Limb (tissue), 2 donors: ENCODE measurements around the gene SMIM28.
A peak's percentile ranks its signal among the peaks of the same experiment; 100 is the strongest.
"Not testable (repeated sequence)": the region's sequence is repeated elsewhere in the genome, so short reads cannot be mapped to it uniquely, and the experiment has no call there.

ENCODE experiments used
- DNase-seq, 2 donors: peaks; one replicate each; pipeline ENCODE4 v3.0.0-alpha.2; 2016; ENCODE audit errors: extremely low spot score in 2 of 2

SMIM28 gene

GRCh38 chr6:138405816-138406413 is 28.2 kb downstream of the SMIM28 start:
- DNase-seq = no peak

GRCh38 chr6:138406443-138406842 is 28.7 kb downstream of the SMIM28 start:
- no peak for DNase-seq

GRCh38 chr6:138410048-138410735 is 32.5 kb downstream of the SMIM28 start:
- no peak for DNase-seq

GRCh38 chr6:138410972-138411880 is 33.5 kb downstream of the SMIM28 start:
- no peak for DNase-seq

GRCh38 chr6:138415125-138415524 is 37.4 kb downstream of the SMIM28 start:
- no peak for DNase-seq

- DNase-seq = no peak
Observed at GRCh38 chr6:138416206-138416605, 38.5 kb downstream of the SMIM28 start.

- DNase-seq = no peak
Observed at GRCh38 chr6:138417493-138418117, 39.9 kb downstream of the SMIM28 start.

GRCh38 chr6:138418118-138418742 is 40.5 kb downstream of the SMIM28 start:
- DNase-seq = no peak

GRCh38 chr6:138419766-138420165 is 42.1 kb downstream of the SMIM28 start:
- no peak for DNase-seq

GRCh38 chr6:138420356-138420755 is 42.7 kb downstream of the SMIM28 start:
- DNase-seq = no peak

- no peak for DNase-seq
Observed at GRCh38 chr6:138421089-138421488, 43.4 kb downstream of the SMIM28 start.

GRCh38 chr6:138421608-138422007 is 43.9 kb downstream of the SMIM28 start:
- no peak for DNase-seq

- DNase-seq = no peak
Observed at GRCh38 chr6:138422861-138423260, 45.2 kb downstream of the SMIM28 start.

- no peak for DNase-seq
Observed at GRCh38 chr6:138424004-138424904, 46.5 kb downstream of the SMIM28 start.

- not testable (repeated sequence) for DNase-seq
Observed at GRCh38 chr6:138425256-138425655, 47.6 kb downstream of the SMIM28 start.

- no peak for DNase-seq
Observed at GRCh38 chr6:138426500-138427123, 48.9 kb downstream of the SMIM28 start.

GRCh38 chr6:138427701-138428100 is 50.0 kb downstream of the SMIM28 start:
- no peak for DNase-seq

GRCh38 chr6:138428944-138429598 is 51.4 kb downstream of the SMIM28 start:
- peak in 1 of 2 donors; percentile 77 for DNase-seq

GRCh38 chr6:138429761-138430160 is 52.1 kb downstream of the SMIM28 start:
- DNase-seq = no peak
